Germinal center (tissue), 1 donor: ENCODE measurements around the gene SPATA20.

ENCODE experiments used
- DNase-seq: peaks from one replicate; pipeline ENCODE4 v3.0.0; 2012; ENCODE audit warnings: mixed read lengths, low spot score

The SPATA20 gene

GRCh38 chr17:50540560-50541401, 6.2 kb upstream of the SPATA20 start:
- no peak for DNase-seq

GRCh38 chr17:50541402-50541715, 5.6 kb upstream of the SPATA20 start:
- no peak for DNase-seq

- peak; percentile 97 for DNase-seq
Measured at GRCh38 chr17:50541716-50542688, 5.0 kb upstream of the SPATA20 start.

GRCh38 chr17:50542795-50543774, 3.9 kb upstream of the SPATA20 start:
- no peak for DNase-seq

DNA sequence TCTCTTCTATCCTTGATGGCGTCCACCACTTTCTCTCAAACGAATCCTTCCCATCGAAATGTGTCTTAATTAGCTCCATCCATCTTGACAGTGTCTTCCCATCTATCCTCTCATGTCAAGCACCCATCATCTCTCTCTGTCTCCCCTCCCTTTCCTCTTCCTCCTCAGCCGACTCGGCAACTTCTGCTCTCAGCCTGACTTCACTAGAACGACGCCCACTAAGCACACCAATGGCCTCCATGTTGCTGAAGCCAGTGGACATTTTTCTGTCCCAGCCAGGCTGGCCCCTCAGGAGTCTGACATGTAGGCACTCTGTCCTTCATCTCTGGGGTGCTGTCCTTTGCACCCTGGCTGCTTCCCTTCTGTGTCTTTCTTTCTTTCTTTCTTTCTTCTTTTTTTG, 2.5 kb upstream of the SPATA20 start:
- DNase-seq, result no peak

- DNase-seq, result no peak
Measured at GRCh38 chr17:50545311-50545710, 1.7 kb upstream of the SPATA20 start.

DNA sequence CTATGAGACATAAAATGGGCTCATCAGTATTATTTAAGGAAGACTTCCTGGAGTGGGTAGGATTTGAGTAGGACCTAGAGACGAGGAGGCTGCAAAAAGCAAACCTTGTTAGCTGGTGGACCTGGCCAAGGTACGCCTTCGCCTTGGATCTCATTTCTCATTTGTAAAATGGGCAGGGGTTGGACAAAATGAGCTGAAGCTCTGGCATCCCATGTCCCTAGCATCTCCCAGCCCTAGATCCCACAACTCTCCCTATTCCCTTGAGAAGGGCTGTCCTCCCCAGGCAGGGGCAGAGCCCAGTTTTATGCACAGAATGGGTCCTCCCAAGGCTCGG, 306 bp upstream of the SPATA20 start:
- no peak for DNase-seq

- DNase-seq, result no peak
Measured at GRCh38 chr17:50547736-50548083, 736 bp downstream of the SPATA20 start.

DNA sequence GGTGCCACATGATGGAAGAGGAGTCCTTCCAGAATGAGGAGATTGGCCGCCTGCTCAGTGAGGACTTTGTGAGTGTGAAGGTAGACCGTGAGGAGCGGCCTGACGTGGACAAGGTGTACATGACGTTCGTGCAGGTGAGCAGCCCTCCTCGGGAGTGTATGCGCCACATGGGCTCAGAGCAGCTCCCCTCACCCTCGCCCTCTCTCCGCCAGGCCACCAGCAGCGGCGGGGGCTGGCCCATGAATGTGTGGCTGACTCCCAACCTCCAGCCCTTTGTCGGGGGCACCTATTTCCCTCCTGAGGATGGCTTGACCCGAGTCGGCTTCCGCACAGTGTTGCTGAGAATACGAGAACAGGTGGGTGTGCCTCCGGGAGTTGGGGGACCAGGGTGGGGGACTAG, 1.9 kb downstream of the SPATA20 start:
- no peak for DNase-seq

DNA sequence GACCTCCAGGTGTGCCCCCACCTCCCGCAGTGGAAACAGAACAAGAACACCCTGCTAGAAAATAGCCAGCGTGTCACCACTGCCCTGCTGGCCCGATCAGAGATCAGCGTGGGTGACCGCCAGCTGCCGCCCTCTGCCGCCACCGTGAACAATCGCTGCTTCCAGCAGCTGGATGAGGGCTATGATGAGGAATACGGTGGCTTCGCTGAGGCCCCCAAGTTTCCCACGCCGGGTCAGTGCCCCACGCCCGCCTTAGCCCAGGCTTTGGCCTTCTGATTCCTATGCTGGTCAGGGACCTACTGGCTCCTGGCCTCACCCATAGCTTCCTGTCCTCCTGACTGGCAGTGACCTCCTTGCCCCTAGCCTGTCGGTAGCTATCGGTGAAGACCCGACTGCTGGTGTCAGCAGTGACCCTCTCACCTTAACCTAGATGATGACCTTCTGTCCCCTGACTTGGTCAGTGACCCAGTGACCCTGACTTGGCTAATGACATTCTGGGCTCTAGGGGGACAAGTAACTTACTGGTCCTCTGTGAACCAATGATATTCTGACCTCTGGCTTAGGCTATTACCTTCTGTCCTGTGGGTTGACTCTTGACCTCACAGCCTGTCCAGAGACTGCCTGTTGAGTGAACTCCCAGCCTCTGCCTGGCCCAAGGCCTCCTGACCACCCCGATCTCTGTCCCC, 2.4 kb downstream of the SPATA20 start:
- DNase-seq, result no peak

GRCh38 chr17:50549969-50550368, 3.0 kb downstream of the SPATA20 start:
- DNase-seq, result no peak

- DNase-seq, result no peak
Measured at GRCh38 chr17:50550661-50551432, 3.9 kb downstream of the SPATA20 start.

DNA sequence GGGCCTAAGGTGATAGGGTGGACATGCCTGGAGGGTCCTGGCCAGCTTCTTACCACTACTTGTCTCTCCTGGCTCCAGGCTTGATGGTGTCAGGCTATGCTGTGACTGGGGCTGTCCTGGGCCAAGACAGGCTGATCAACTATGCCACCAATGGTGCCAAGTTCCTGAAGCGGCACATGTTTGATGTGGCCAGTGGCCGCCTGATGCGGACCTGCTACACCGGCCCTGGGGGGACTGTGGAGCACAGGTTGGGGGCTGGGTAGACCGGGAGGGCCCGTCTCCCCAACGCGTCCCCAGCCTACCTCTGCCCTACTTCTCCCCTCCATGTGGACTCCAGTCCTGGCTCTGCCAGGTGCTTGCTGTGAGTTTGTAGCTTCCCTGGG, 4.5 kb downstream of the SPATA20 start:
- DNase-seq, result no peak

DNA sequence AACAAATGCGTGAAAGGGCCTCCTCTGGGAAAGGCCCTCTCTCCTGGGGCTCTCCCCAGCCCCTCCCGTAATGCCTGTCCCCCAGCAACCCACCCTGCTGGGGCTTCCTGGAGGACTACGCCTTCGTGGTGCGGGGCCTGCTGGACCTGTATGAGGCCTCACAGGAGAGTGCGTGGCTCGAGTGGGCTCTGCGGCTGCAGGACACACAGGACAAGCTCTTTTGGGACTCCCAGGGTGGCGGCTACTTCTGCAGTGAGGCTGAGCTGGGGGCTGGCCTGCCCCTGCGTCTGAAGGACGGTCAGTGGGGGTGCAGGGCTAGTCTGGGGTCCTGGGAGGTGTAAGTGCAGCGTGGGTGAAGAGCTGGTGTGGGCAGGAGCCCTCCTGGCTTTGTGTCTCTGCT, 4.9 kb downstream of the SPATA20 start:
- no peak for DNase-seq

GRCh38 chr17:50554201-50554600, 7.2 kb downstream of the SPATA20 start:
- DNase-seq, result no peak

GRCh38 chr17:50556803-50557202, 9.8 kb downstream of the SPATA20 start:
- DNase-seq, result no peak

DNA sequence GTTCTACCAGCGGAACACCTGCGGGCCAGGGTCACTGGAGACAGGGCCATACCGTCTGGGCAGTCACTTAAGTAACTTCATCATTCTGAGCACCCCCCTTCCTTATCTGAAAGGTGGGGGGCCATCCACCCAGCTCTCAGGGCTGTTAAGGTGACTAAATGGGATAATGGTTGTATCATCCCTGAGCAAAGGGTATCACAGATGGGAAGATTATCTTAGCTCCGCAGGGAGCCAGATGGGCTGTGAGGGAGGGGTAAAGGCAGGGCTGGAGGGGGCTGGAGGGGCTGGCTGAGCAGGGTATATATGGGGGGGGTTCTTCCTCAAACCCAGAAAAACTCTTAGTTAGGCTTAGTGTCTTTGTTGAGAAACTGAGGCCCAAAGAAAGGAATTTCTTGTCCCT, 10.7 kb downstream of the SPATA20 start:
- DNase-seq, result no peak

DNA sequence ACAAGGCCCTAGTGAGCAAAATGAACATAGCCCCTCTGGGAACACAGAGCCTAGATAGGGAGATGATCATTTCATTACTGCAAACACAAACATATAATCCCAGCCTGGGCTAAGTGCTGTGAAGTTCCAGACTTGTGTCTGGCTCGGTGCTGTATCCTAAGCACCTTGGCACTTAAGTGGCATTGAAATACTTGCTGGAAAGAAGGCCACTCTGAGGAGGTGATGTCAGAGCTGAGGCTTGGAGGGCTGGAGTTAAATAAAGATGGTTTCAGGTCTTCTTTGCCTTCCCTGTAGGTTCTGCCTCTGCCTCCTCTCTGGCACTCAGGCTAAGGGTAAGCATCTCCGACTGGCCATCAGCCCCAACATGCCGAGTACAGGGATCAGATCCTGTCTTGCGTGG, 11.1 kb downstream of the SPATA20 start:
- DNase-seq, result no peak

GRCh38 chr17:50558581-50558940, 11.6 kb downstream of the SPATA20 start:
- DNase-seq, result no peak

GRCh38 chr17:50558941-50559614, 12.1 kb downstream of the SPATA20 start:
- no peak for DNase-seq
